HepG2 (cell line): ENCODE measurements around the gene SSNA1. TPM values are rescaled to one million over a fixed set of nuclear protein-coding genes. Genes with fewer than 3 reads are reported as not detected.

Source experiments
- ATM ChIP-seq: fragments of 450-650 bp; IDR thresholded peaks from 2 replicates; pipeline ENCODE4 v1.7.1; 2017; ENCODE audit warnings: mild to moderate bottlenecking, borderline replicate concordance
- BCL3 ChIP-seq: sonication (generic); formaldehyde crosslinking; IDR thresholded peaks from 2 replicates; pipeline ENCODE4 v1.5.1; 2020; ENCODE audit warnings: mild to moderate bottlenecking, missing genetic modification reagents, moderate library complexity
- CBX1 ChIP-seq: IDR thresholded peaks from one replicate; pipeline ENCODE4 v1.6.1; 2016; ENCODE audit warnings: antibody characterized with exemption, low read depth
- DPF2 ChIP-seq: sonication (generic); formaldehyde crosslinking; IDR thresholded peaks from 2 replicates; pipeline ENCODE4 v1.4.0; 2020; ENCODE audit warnings: mild to moderate bottlenecking, low read depth, missing genetic modification reagents, borderline replicate concordance
- HNF1B ChIP-seq: sonication (generic); formaldehyde crosslinking; IDR thresholded peaks from 2 replicates; pipeline ENCODE4 v1.5.1; 2020; ENCODE audit warnings: mild to moderate bottlenecking, moderate library complexity, missing genetic modification reagents
- IRX3 ChIP-seq: sonication (generic); formaldehyde crosslinking; IDR thresholded peaks from 2 replicates; pipeline ENCODE4 v1.8.1; 2023; ENCODE audit warnings: mild to moderate bottlenecking, low read depth, missing genetic modification reagents, borderline replicate concordance
- KLF11 ChIP-seq: IDR thresholded peaks from 2 replicates; pipeline ENCODE4 v1.6.1; 2016; ENCODE audit warnings: missing compliant biosample characterization
- KMT2A ChIP-seq: sonication (generic); formaldehyde crosslinking; IDR thresholded peaks from 2 replicates; pipeline ENCODE4 v1.4.0; 2020; ENCODE audit warnings: missing genetic modification reagents
- NCOA5 ChIP-seq: sonication (generic); formaldehyde crosslinking; IDR thresholded peaks from 2 replicates; pipeline ENCODE4 v1.4.0; 2020; ENCODE audit warnings: missing genetic modification reagents
- NRL ChIP-seq: sonication (generic); formaldehyde crosslinking; IDR thresholded peaks from 2 replicates; pipeline ENCODE4 v1.5.0; 2020; ENCODE audit warnings: missing genetic modification reagents, mild to moderate bottlenecking, moderate library complexity, borderline replicate concordance
- POLR2AphosphoS2 ChIP-seq: IDR thresholded peaks from 2 replicates; pipeline ENCODE4 v1.6.1; 2011; ENCODE audit warnings: low read depth, low read length, improper control_type of control experiment
- RXRB ChIP-seq: IDR thresholded peaks from 2 replicates; pipeline ENCODE4 v1.6.1; 2016; ENCODE audit warnings: borderline replicate concordance, missing genetic modification reagents, missing compliant biosample characterization
- SIX1 ChIP-seq: sonication (generic); formaldehyde crosslinking; IDR thresholded peaks from 2 replicates; pipeline ENCODE4 v1.4.0; 2020; ENCODE audit warnings: missing genetic modification reagents, borderline replicate concordance
- SMARCC2 ChIP-seq: fragments of 450-650 bp; IDR thresholded peaks from 2 replicates; pipeline ENCODE4 v1.6.1; 2017; ENCODE audit warnings: antibody characterized with exemption, mild to moderate bottlenecking
- TARDBP ChIP-seq: sonication (generic); formaldehyde crosslinking; IDR thresholded peaks from 2 replicates; pipeline ENCODE4 v1.8.0; 2022; ENCODE audit warnings: mild to moderate bottlenecking, missing genetic modification reagents
- TBX2 ChIP-seq: sonication (generic); formaldehyde crosslinking; IDR thresholded peaks from 2 replicates; pipeline ENCODE4 v1.5.0; 2020; ENCODE audit warnings: missing genetic modification reagents, mild to moderate bottlenecking, borderline replicate concordance
- ZBTB21 ChIP-seq: sonication (generic); formaldehyde crosslinking; IDR thresholded peaks from 2 replicates; pipeline ENCODE4 v1.4.0; 2020; ENCODE audit warnings: missing genetic modification reagents
- ZBTB4 ChIP-seq: sonication (generic); formaldehyde crosslinking; IDR thresholded peaks from 2 replicates; pipeline ENCODE4 v1.4.0; 2020; ENCODE audit warnings: missing genetic modification reagents, mild to moderate bottlenecking, borderline replicate concordance
- ZHX1 ChIP-seq: sonication (generic); formaldehyde crosslinking; IDR thresholded peaks from 2 replicates; pipeline ENCODE4 v1.8.1; 2022; ENCODE audit warnings: low read depth, mild to moderate bottlenecking, missing genetic modification reagents
- ZSCAN12 ChIP-seq: sonication (generic); formaldehyde crosslinking; IDR thresholded peaks from 2 replicates; pipeline ENCODE4 v1.9.0; 2021; ENCODE audit warnings: mild to moderate bottlenecking, missing genetic modification reagents
- polyA plus RNA-seq, 8 experiments: library from polyadenylated mRNA; depleted of rRNA in 3 of 8; stranded (reverse) in 7 of 8; unstranded in 1 of 8; fragments of >200 nt; fragmentation: Illumina TruSeq in 4 of 8; extraction: Trizol in 4 of 8; gene quantifications; 2 replicates each; pipeline versions ENCODE4 v1.2.1 to v1.2.3, GENCODE V29; 2011 to 2016; ENCODE audit warnings: low read depth in 4 of 8, missing spikeins in 1 of 8, mixed read lengths in 1 of 8; ENCODE audit not compliant: insufficient read depth in 1 of 8
- total RNA-seq, 5 experiments: library from RNA; depleted of rRNA; stranded (reverse); fragments of >200 nt; fragmentation: Illumina TruSeq; extraction: Trizol; gene quantifications; 2 replicates each; pipeline ENCODE4 v1.2.3, GENCODE V29; 2016; ENCODE audit warnings: low read depth in 1 of 5

The SSNA1 gene
- total and polyA plus RNA-seq, 2 of the 13 experiments (the other 11 are each of a cell fraction or from before 2014, with no cell fraction given), result 35.9 to 49.4 TPM

GRCh38 chr9:137200311-137201204, 12.1 kb downstream of the SSNA1 start, which contains the start of gene TPRN (continued):
- TF ChIP-seq IRX3 (CRISPR knock-in tag) (peak; percentile 84; the same call in 1 of the 2 replicates), CBX1 (peak; percentile 55), NRL (peak; percentile 69; the same call in 1 of the 2 replicates), HNF1B (CRISPR knock-in tag) (peak; percentile 92), ZHX1 (CRISPR knock-in tag) (peak; percentile 80; the same call in 1 of the 2 replicates), KMT2A (CRISPR knock-in tag) (peak; percentile 92), BCL3 (CRISPR knock-in tag) (peak; percentile 87), SMARCC2 (no peak), NCOA5 (CRISPR knock-in tag) (no peak), DPF2 (CRISPR knock-in tag) (no peak; the same call in 1 of the 2 replicates), POLR2AphosphoS2 (no peak), RXRB (peak; percentile 87), TARDBP (CRISPR knock-in tag) (peak; percentile 90), SIX1 (CRISPR knock-in tag) (no peak; the same call in 1 of the 2 replicates), TBX2 (peak; percentile 83), ZBTB4 (CRISPR knock-in tag) (peak; percentile 88; the same call in 1 of the 2 replicates), KLF11 (CRISPR knock-in tag) (no peak; the same call in 1 of the 2 replicates), ZBTB21 (CRISPR knock-in tag) (no peak), ZSCAN12 (CRISPR knock-in tag) (peak; percentile 92), ATM (no peak)
